SK-N-SH treated with all-trans-retinoic acid at 6 μM for 48 hours (cell line): ENCODE measurements around the gene P2RX4.

Experiments
- OSR1 ChIP-seq: fragments of 250-450 bp; sonication (Bioruptor Pico); IDR thresholded peaks from 2 replicates; pipeline ENCODE4 v1.8.0; 2022; ENCODE audit warnings: moderate library complexity, mild to moderate bottlenecking, inconsistent platforms
- TCF4 ChIP-seq: fragments of 250-450 bp; sonication (Bioruptor Pico); IDR thresholded peaks from 2 replicates; pipeline ENCODE4 v1.8.0; 2021; ENCODE audit warnings: mild to moderate bottlenecking, moderate library complexity, borderline replicate concordance
- ZFP3 ChIP-seq: fragments of 250-450 bp; sonication (Bioruptor Pico); IDR thresholded peaks from 2 replicates; pipeline ENCODE4 v1.5.0; 2020; ENCODE audit warnings: mild to moderate bottlenecking, moderate library complexity
- ZFP30 ChIP-seq: fragments of 450-650 bp; formaldehyde crosslinking; IDR thresholded peaks from 2 replicates; pipeline ENCODE4 v1.5.0; 2022; ENCODE audit warnings: mild to moderate bottlenecking, moderate library complexity

GRCh38 chr12:121230538-121230907 lies 20.6 kb downstream of the P2RX4 start:
- TF ChIP-seq ZFP30 (CRISPR knock-in tag) (no peak), OSR1 (CRISPR knock-in tag) (no peak), TCF4 (CRISPR knock-in tag) (no peak), ZFP3 (CRISPR knock-in tag) (no peak)
